H1 (cell line): Measurements from ENCODE around the gene PIK3CA.

Source experiments
- ASH2L ChIP-seq: fragments of 200-600, 300-600 bp; sonication (generic); IDR thresholded peaks from one replicate; pipeline ENCODE4 v1.7.1; 2017; ENCODE audit warnings: low read length
- CHD2 ChIP-seq: IDR thresholded peaks from 2 replicates; pipeline ENCODE4 v1.6.1; 2012; ENCODE audit warnings: low read length, improper control_type of control experiment
- EGR1 ChIP-seq: IDR thresholded peaks from 2 replicates; pipeline ENCODE4 v1.6.1; 2011; ENCODE audit warnings: low read depth, low read length, borderline replicate concordance
- GTF2F1 ChIP-seq: IDR thresholded peaks from 2 replicates; pipeline ENCODE4 v1.6.1; 2012; ENCODE audit warnings: low read depth, low read length, improper control_type of control experiment, borderline replicate concordance
- POLR2AphosphoS5 ChIP-seq: IDR thresholded peaks from 2 replicates; pipeline ENCODE4 v1.6.1; 2011; ENCODE audit warnings: low read depth, low read length
- RNF2 ChIP-seq: fragments of 200-900, 300-1000 bp; sonication (generic); IDR thresholded peaks from 2 replicates; pipeline ENCODE4 v1.7.1; 2016; ENCODE audit warnings: borderline replicate concordance, low read depth, mild to moderate bottlenecking, antibody characterized with exemption, low read length; ENCODE audit not compliant: poor library complexity, severe bottlenecking; ENCODE audit errors: missing control alignments
- SAP30 ChIP-seq: fragments of 300-600 bp; sonication (generic); IDR thresholded peaks from 2 replicates; pipeline ENCODE4 v1.7.1; 2012; ENCODE audit warnings: low read length, moderate library complexity, mild to moderate bottlenecking, inconsistent platforms; ENCODE audit not compliant: insufficient read depth, insufficient replicate concordance
- SIN3A ChIP-seq, 2 experiments: IDR thresholded peaks in 1 of 2; conservative IDR thresholded peaks in 1 of 2; 2 replicates each; pipeline ENCODE4 v1.6.1; 2011 to 2012; ENCODE audit warnings: low read length in 2 of 2, improper control_type of control experiment in 1 of 2, low read depth in 1 of 2, mild to moderate bottlenecking in 1 of 2
- TBP ChIP-seq: IDR thresholded peaks from 2 replicates; pipeline ENCODE4 v1.6.1; 2011; ENCODE audit warnings: low read depth, low read length, improper control_type of control experiment
- YY1 ChIP-seq: IDR thresholded peaks from 2 replicates; pipeline ENCODE4 v1.6.1; 2011; ENCODE audit warnings: low read depth, mild to moderate bottlenecking, low read length
- ZNF274 ChIP-seq: IDR thresholded peaks from 2 replicates; pipeline ENCODE4 v1.7.0; 2012; ENCODE audit warnings: low read length, borderline replicate concordance; ENCODE audit errors: extremely low read depth
- TF ChIP-seq, protein P1 (sequence below), 3 experiments: IDR thresholded peaks; 1 replicate in 2 of 3; 2 replicates in 1 of 3; pipeline versions ENCODE4 v1.5.1 to v1.6.1; 2011; ENCODE audit warnings: low read length in 3 of 3, mild to moderate bottlenecking in 3 of 3, inconsistent platforms in 2 of 3, low read depth in 1 of 3, moderate library complexity in 1 of 3; ENCODE audit not compliant: insufficient read depth in 1 of 3; ENCODE audit errors: control extremely low read depth in 1 of 3
- TF ChIP-seq, protein P2 (sequence below): IDR thresholded peaks from 2 replicates; pipeline ENCODE4 v1.6.1; 2011; ENCODE audit warnings: low read length, improper control_type of control experiment

DNA sequence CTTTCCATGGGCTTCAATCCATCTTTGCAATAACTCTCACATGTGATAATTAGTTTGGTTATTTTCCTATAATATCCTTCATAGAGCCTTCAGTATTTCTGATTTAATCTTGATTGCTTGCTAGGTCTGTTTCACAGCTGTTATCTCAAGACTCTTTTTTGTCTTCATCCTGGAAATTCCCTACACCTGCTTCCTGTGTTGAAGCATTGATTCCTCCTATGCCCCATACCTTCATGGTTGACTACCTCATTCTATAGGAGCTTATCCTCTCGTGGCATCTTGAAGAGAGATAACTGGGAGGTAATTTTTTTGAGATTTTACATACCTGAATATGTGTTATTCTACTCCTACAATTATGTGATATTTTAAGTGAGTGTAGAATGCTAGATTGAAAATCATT, 26.7 kb downstream of the PIK3CA start:
- TF ChIP-seq GTF2F1 (no peak), SAP30 (no peak), RNF2 (no peak), SIN3A (conservative IDR thresholded peaks at IDR 0.05 in 1 of 2, IDR thresholded peaks at IDR 0.05 in 1 of 2; ENCODE audit: low read depth in 1 of 2, low read length in 2 of 2) (no peak), EGR1 (no peak), ASH2L (no peak), POLR2AphosphoS5 (no peak), YY1 (no peak), TBP (no peak), ZNF274 (no peak), CHD2 (no peak)
- TF ChIP-seq, protein P1, sequence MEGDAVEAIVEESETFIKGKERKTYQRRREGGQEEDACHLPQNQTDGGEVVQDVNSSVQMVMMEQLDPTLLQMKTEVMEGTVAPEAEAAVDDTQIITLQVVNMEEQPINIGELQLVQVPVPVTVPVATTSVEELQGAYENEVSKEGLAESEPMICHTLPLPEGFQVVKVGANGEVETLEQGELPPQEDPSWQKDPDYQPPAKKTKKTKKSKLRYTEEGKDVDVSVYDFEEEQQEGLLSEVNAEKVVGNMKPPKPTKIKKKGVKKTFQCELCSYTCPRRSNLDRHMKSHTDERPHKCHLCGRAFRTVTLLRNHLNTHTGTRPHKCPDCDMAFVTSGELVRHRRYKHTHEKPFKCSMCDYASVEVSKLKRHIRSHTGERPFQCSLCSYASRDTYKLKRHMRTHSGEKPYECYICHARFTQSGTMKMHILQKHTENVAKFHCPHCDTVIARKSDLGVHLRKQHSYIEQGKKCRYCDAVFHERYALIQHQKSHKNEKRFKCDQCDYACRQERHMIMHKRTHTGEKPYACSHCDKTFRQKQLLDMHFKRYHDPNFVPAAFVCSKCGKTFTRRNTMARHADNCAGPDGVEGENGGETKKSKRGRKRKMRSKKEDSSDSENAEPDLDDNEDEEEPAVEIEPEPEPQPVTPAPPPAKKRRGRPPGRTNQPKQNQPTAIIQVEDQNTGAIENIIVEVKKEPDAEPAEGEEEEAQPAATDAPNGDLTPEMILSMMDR (IDR thresholded peaks at IDR 0.05; ENCODE audit: control extremely low read depth in 1 of 3, insufficient read depth in 1 of 3, low read depth in 1 of 3, low read length in 3 of 3) = no peak
- TF ChIP-seq, protein P2, sequence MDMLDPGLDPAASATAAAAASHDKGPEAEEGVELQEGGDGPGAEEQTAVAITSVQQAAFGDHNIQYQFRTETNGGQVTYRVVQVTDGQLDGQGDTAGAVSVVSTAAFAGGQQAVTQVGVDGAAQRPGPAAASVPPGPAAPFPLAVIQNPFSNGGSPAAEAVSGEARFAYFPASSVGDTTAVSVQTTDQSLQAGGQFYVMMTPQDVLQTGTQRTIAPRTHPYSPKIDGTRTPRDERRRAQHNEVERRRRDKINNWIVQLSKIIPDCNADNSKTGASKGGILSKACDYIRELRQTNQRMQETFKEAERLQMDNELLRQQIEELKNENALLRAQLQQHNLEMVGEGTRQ = no peak
